Astrocyte (in vitro differentiated cells and primary cell): ENCODE measurements around the gene STAB2. TPM values are rescaled to one million over a fixed set of nuclear protein-coding genes. Genes with fewer than 3 reads are reported as not detected.

Experiments
- DNase-seq: peaks from one replicate; pipeline ENCODE4 v3.0.0-alpha.2; 2010; ENCODE audit warnings: low read depth
- FAIRE-seq: peaks from 2 replicates; lab custom pipeline; 2011; peaks lifted over from hg19 to GRCh38; lab: Jason Lieb, UNC
- H2AFZ ChIP-seq: 2 replicates; pipeline ENCODE4 v1.6.0; 2012; ENCODE audit warnings: low read depth, low read length, inconsistent platforms
- H3K27ac ChIP-seq: 2 replicates; pipeline ENCODE4 v1.5.1; 2011; ENCODE audit warnings: low read depth, low read length, inconsistent platforms
- H3K27me3 ChIP-seq: 2 replicates; pipeline ENCODE4 v1.6.0; 2011; ENCODE audit warnings: low read length, inconsistent platforms; ENCODE audit not compliant: insufficient read depth
- H3K36me3 ChIP-seq: 2 replicates; pipeline ENCODE4 v1.5.1; 2011; ENCODE audit warnings: low read length, inconsistent platforms; ENCODE audit not compliant: insufficient read depth
- H3K4me1 ChIP-seq: 2 replicates; pipeline ENCODE4 v1.5.1; 2011; ENCODE audit warnings: low read length, inconsistent platforms; ENCODE audit not compliant: insufficient read depth
- H3K4me2 ChIP-seq: 2 replicates; pipeline ENCODE4 v1.6.0; 2012; ENCODE audit warnings: low read length, inconsistent platforms
- H3K4me3 ChIP-seq: 2 replicates; pipeline ENCODE4 v1.5.1; 2011; ENCODE audit warnings: low read depth, mild to moderate bottlenecking, low read length, inconsistent platforms; ENCODE audit not compliant: insufficient read depth
- H3K79me2 ChIP-seq: 2 replicates; pipeline ENCODE4 v1.6.0; 2012; ENCODE audit warnings: mild to moderate bottlenecking, low read length, inconsistent platforms; ENCODE audit not compliant: insufficient read depth
- H3K9ac ChIP-seq: 2 replicates; pipeline ENCODE4 v1.6.0; 2012; ENCODE audit warnings: mild to moderate bottlenecking, low read length, inconsistent platforms
- H3K9me3 ChIP-seq: 2 replicates; pipeline ENCODE4 v1.5.1; 2012; ENCODE audit warnings: low read depth, mild to moderate bottlenecking, low read length, inconsistent platforms; ENCODE audit not compliant: insufficient read depth
- H4K20me1 ChIP-seq: 2 replicates; pipeline ENCODE4 v1.6.0; 2012; ENCODE audit warnings: low read length, inconsistent platforms; ENCODE audit not compliant: insufficient read depth
- H3K27ac Mint-ChIP-seq: one replicate; pipeline ENCODE4 v1.8.0; 2021; ENCODE audit warnings: mild to moderate bottlenecking, mixed read lengths; ENCODE audit not compliant: unreplicated experiment
- H3K27me3 Mint-ChIP-seq: one replicate; pipeline ENCODE4 v1.8.0; 2021; ENCODE audit warnings: low read depth, mixed read lengths; ENCODE audit not compliant: unreplicated experiment
- H3K36me3 Mint-ChIP-seq: one replicate; pipeline ENCODE4 v1.8.0; 2021; ENCODE audit warnings: low read depth, mixed read lengths; ENCODE audit not compliant: unreplicated experiment
- H3K4me1 Mint-ChIP-seq: one replicate; pipeline ENCODE4 v1.8.0; 2021; ENCODE audit warnings: low read depth, mixed read lengths; ENCODE audit not compliant: unreplicated experiment
- H3K4me3 Mint-ChIP-seq: one replicate; pipeline ENCODE4 v1.8.0; 2021; ENCODE audit warnings: mild to moderate bottlenecking, moderate library complexity, mixed read lengths; ENCODE audit not compliant: unreplicated experiment
- H3K9me3 Mint-ChIP-seq: one replicate; pipeline ENCODE4 v1.8.0; 2021; ENCODE audit warnings: mild to moderate bottlenecking, mixed read lengths; ENCODE audit not compliant: unreplicated experiment
- CTCF ChIP-seq: IDR thresholded peaks from 2 replicates; pipeline ENCODE4 v1.5.1; 2011; ENCODE audit warnings: low read depth, mild to moderate bottlenecking, inconsistent platforms, low read length, moderate library complexity; ENCODE audit not compliant: insufficient read depth
- EZH2 ChIP-seq: IDR thresholded peaks from 2 replicates; pipeline ENCODE4 v1.6.1; 2012; ENCODE audit warnings: mild to moderate bottlenecking, low read length, inconsistent platforms; ENCODE audit not compliant: insufficient read depth
- total RNA-seq: library from RNA; stranded (reverse); gene quantifications from 2 replicates; pipeline ENCODE4 v1.2.1, GENCODE V29; 2021

STAB2 gene
- total RNA-seq, 1 donor from 2014 or later, result not detected

- Histone ChIP-seq H3K4me1 (no peaks in the 10 kb centered on the region), H3K4me2 (no peak overlapping the region), H3K4me3 (no peak overlapping the region), H4K20me1 (no peaks in the 10 kb centered on the region), H3K27me3 (no peaks in the 10 kb centered on the region), H3K9ac (no peak overlapping the region), H3K36me3 (no peaks in the 10 kb centered on the region), H3K9me3 (no peaks in the 10 kb centered on the region), H3K79me2 (no peaks in the 10 kb centered on the region), H3K27ac (no peak overlapping the region), H2AFZ (no peak overlapping the region)
- Mint-ChIP-seq H3K27me3 (no peaks in the 10 kb centered on the region), H3K27ac (no peak overlapping the region), H3K36me3 (no peaks in the 10 kb centered on the region), H3K4me3 (no peak overlapping the region), H3K9me3 (no peaks in the 10 kb centered on the region), H3K4me1 (no peaks in the 10 kb centered on the region)
- no peak for TF ChIP-seq CTCF
- TF ChIP-seq EZH2, result no peak
- no peak for DNase-seq
- FAIRE-seq, result no peak
Measured at GRCh38 chr12:103599274-103599673, 12.2 kb downstream of the STAB2 start.

- H2AFZ ChIP-seq, result no peak overlapping the region
- TF ChIP-seq CTCF (no peak), EZH2 (no peak)
- Mint-ChIP-seq H3K36me3 (no peaks in the 10 kb centered on the region), H3K9me3 (no peaks in the 10 kb centered on the region), H3K27ac (no peak overlapping the region), H3K4me1 (no peaks in the 10 kb centered on the region), H3K4me3 (no peak overlapping the region), H3K27me3 (no peaks in the 10 kb centered on the region)
- H3K27me3 ChIP-seq, result no peaks in the 10 kb centered on the region
- H3K79me2 ChIP-seq, result no peaks in the 10 kb centered on the region
- H3K36me3 ChIP-seq, result no peaks in the 10 kb centered on the region
- no peak overlapping the region for H3K9ac ChIP-seq
- no peaks in the 10 kb centered on the region for H3K4me1 ChIP-seq
- DNase-seq (no peak), FAIRE-seq (no peak)
- H4K20me1 ChIP-seq, result no peaks in the 10 kb centered on the region
- no peak overlapping the region for H3K27ac ChIP-seq
- no peak overlapping the region for H3K4me3 ChIP-seq
- no peak overlapping the region for H3K4me2 ChIP-seq
- no peaks in the 10 kb centered on the region for H3K9me3 ChIP-seq
Measured at GRCh38 chr12:103600967-103601728, 14.1 kb downstream of the STAB2 start.

GRCh38 chr12:103620395-103620794 is 33.3 kb downstream of the STAB2 start:
- Histone ChIP-seq H2AFZ (no peak overlapping the region), H4K20me1 (no peaks in the 10 kb centered on the region), H3K36me3 (no peaks in the 10 kb centered on the region), H3K79me2 (no peaks in the 10 kb centered on the region), H3K4me3 (no peak overlapping the region), H3K9me3 (no peaks in the 10 kb centered on the region), H3K4me1 (no peaks in the 10 kb centered on the region), H3K9ac (no peak overlapping the region), H3K27me3 (no peaks in the 10 kb centered on the region), H3K27ac (no peak overlapping the region), H3K4me2 (no peak overlapping the region)
- Mint-ChIP-seq H3K27me3 (peaks cover 28% of the 10 kb centered on the region), H3K36me3 (no peaks in the 10 kb centered on the region), H3K4me3 (no peak overlapping the region), H3K27ac (no peak overlapping the region), H3K9me3 (peaks cover 5% of the 10 kb centered on the region), H3K4me1 (no peaks in the 10 kb centered on the region)
- no peak for FAIRE-seq
- TF ChIP-seq EZH2 (no peak), CTCF (no peak)
- no peak for DNase-seq
